PC-3 (cell line): ENCODE data around the gene ETV5.

ENCODE experiments used
- EZH2 ChIP-seq: fragments of 300-600 bp; sonication (generic); IDR thresholded peaks from one replicate; pipeline ENCODE4 v1.6.1; 2017; ENCODE audit warnings: antibody characterized with exemption, mild to moderate bottlenecking, low read length; ENCODE audit not compliant: unreplicated experiment
- EZH2phosphoT487 ChIP-seq: fragments of 300-600 bp; sonication (generic); IDR thresholded peaks from 2 replicates; pipeline ENCODE4 v1.6.1; 2018; ENCODE audit warnings: mild to moderate bottlenecking, antibody characterized with exemption, low read length, borderline replicate concordance
- TF ChIP-seq, protein P1 (sequence below): fragments of 300-600 bp; sonication (generic); conservative IDR thresholded peaks from 2 replicates; pipeline ENCODE4 v1.5.1; 2017; ENCODE audit warnings: antibody characterized with exemption, low read depth, mild to moderate bottlenecking, low read length

DNA sequence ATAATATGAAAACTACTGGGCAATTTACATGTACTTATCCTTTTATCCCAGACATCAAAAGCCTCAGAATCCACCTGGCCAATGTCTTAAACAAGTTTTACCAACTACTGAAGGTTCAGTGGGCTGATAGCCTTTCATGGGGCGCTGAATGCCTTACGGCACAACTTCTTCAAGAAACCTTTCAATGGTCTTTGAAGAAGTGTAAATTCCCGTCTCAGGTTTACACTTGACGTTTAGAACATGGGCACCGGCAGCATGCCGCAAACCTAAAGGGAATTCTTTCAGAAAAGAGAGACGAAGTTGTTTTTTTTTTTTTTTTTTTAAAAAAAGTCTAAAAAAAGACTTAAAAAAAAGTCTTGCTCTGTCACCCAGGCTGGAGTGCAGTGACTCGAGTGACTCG, 39.7 kb downstream of the ETV5 start:
- TF ChIP-seq EZH2 (no peak), EZH2phosphoT487 (no peak)
- TF ChIP-seq, protein P1, sequence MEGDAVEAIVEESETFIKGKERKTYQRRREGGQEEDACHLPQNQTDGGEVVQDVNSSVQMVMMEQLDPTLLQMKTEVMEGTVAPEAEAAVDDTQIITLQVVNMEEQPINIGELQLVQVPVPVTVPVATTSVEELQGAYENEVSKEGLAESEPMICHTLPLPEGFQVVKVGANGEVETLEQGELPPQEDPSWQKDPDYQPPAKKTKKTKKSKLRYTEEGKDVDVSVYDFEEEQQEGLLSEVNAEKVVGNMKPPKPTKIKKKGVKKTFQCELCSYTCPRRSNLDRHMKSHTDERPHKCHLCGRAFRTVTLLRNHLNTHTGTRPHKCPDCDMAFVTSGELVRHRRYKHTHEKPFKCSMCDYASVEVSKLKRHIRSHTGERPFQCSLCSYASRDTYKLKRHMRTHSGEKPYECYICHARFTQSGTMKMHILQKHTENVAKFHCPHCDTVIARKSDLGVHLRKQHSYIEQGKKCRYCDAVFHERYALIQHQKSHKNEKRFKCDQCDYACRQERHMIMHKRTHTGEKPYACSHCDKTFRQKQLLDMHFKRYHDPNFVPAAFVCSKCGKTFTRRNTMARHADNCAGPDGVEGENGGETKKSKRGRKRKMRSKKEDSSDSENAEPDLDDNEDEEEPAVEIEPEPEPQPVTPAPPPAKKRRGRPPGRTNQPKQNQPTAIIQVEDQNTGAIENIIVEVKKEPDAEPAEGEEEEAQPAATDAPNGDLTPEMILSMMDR, result no peak
